HepG2 (cell line): ENCODE data around the gene RASSF7. TPM values are rescaled to one million over a fixed set of nuclear protein-coding genes. Genes with fewer than 3 reads are reported as not detected.
A peak's percentile ranks its signal among the peaks of the same experiment; 100 is the strongest.

Source experiments
- ATAC-seq: fragments of 200-7000 bp; cut with Tn5 transposase; 3 replicates; pipeline ENCODE4 v1.9.1; 2020; ENCODE audit warnings: mild to moderate bottlenecking, moderate library complexity
- BruUV-seq: library from RNA; stranded (reverse); fragments of 400-500 nt; replicated peaks from 2 replicates; lab custom pipeline; 2021; lab: Mats Ljungman, UMichigan
- CTCF ChIA-PET: fragments of 300-600 bp; formaldehyde crosslinking; extraction: SDS; loops from one replicate; lab custom pipeline; 2021; ENCODE audit warnings: low total read pairs, inconsistent platforms, low intra/inter-chr PET ratio; lab: Yijun Ruan, JAX
- POLR2A ChIA-PET: fragments of 350-600 bp; sonication (Branson Sonifier 250); formaldehyde crosslinking; loops from one replicate; lab custom pipeline; 2020; ENCODE audit warnings: antibody characterized with exemption, inconsistent platforms; lab: Yijun Ruan, JAX
- DNase-seq: peaks from one replicate; pipeline ENCODE4 v3.0.0-alpha.2; 2015; ENCODE audit warnings: low spot score
- FAIRE-seq: peaks from 3 replicates; lab custom pipeline; 2011; peaks lifted over from hg19 to GRCh38; lab: Jason Lieb, UNC
- H2AFZ ChIP-seq: one replicate; pipeline ENCODE4 v1.6.1; 2011; ENCODE audit warnings: low read length, inconsistent platforms
- H3K27ac ChIP-seq: fragments of 300-600 bp; 3 replicates; pipeline ENCODE4 v1.8.0; 2011; ENCODE audit warnings: mixed run types, mild to moderate bottlenecking, mixed read lengths, low read length, inconsistent platforms; ENCODE audit not compliant: insufficient read depth; ENCODE audit errors: extremely low read length
- H3K27me3 ChIP-seq, 2 experiments: fragments of 200-600 bp in 1 of 2; 2 replicates in 1 of 2; 3 replicates in 1 of 2; pipeline versions ENCODE4 v1.6.0 to v1.8.0; 2011; ENCODE audit warnings: low read length in 2 of 2, mild to moderate bottlenecking in 2 of 2, moderate library complexity in 2 of 2, inconsistent platforms in 1 of 2; ENCODE audit not compliant: insufficient read depth in 2 of 2, control insufficient read depth in 1 of 2
- H3K36me3 ChIP-seq, 2 experiments: fragments of 200-600 bp in 1 of 2; replicated peaks in 1 of 2; 2 replicates in 1 of 2; 3 replicates in 1 of 2; pipeline versions ENCODE4 v1.5.1 to v1.8.0; 2011; ENCODE audit warnings: low read length in 2 of 2, inconsistent platforms in 1 of 2; ENCODE audit not compliant: insufficient read depth in 2 of 2, control insufficient read depth in 1 of 2
- H3K4me1 ChIP-seq: 2 replicates; pipeline ENCODE4 v1.5.1; 2012; ENCODE audit warnings: low read length, inconsistent platforms; ENCODE audit not compliant: insufficient read depth
- H3K4me2 ChIP-seq: 2 replicates; pipeline ENCODE4 v1.6.0; 2011; ENCODE audit warnings: low read depth, low read length, inconsistent platforms
- H3K4me3 ChIP-seq, 3 experiments: fragments of 200-600 bp in 1 of 3; sonication (generic), shearing (Covaris generic) in 1 of 3; replicated peaks in 1 of 3; 2 replicates each; pipeline ENCODE4 v1.5.1; 2011 to 2016; ENCODE audit warnings: low read length in 3 of 3, inconsistent platforms in 2 of 3, low read depth in 2 of 3, mild to moderate bottlenecking in 2 of 3, control low read depth in 1 of 3, mixed read lengths in 1 of 3; ENCODE audit not compliant: insufficient read depth in 1 of 3
- H3K79me2 ChIP-seq: one replicate; pipeline ENCODE4 v1.6.1; 2011; ENCODE audit warnings: low read length, inconsistent platforms; ENCODE audit not compliant: insufficient read depth
- H3K9ac ChIP-seq: 2 replicates; pipeline ENCODE4 v1.6.0; 2011; ENCODE audit warnings: mild to moderate bottlenecking, low read depth, low read length, inconsistent platforms; ENCODE audit not compliant: insufficient read depth
- H3K9me3 ChIP-seq: 2 replicates; pipeline ENCODE4 v1.5.1; 2012; ENCODE audit warnings: mild to moderate bottlenecking, low read length
- H4K20me1 ChIP-seq: 2 replicates; pipeline ENCODE4 v1.6.0; 2011; ENCODE audit warnings: inconsistent platforms, mild to moderate bottlenecking, low read length, moderate library complexity; ENCODE audit not compliant: insufficient read depth
- ATF7 ChIP-seq, 2 experiments: fragments of 450-650 bp in 1 of 2; sonication (generic) in 1 of 2; formaldehyde crosslinking in 1 of 2; IDR thresholded peaks; 2 replicates each; pipeline versions ENCODE4 v1.4.0 to v1.6.1; 2016 to 2020; ENCODE audit warnings: antibody characterized with exemption in 1 of 2, mild to moderate bottlenecking in 1 of 2, missing genetic modification reagents in 1 of 2
- CEBPG ChIP-seq: IDR thresholded peaks from 2 replicates; pipeline ENCODE4 v1.6.1; 2016
- DNMT3B ChIP-seq: conservative IDR thresholded peaks from 2 replicates; pipeline ENCODE4 v1.6.1; 2016; ENCODE audit warnings: missing biosample characterization, control low read depth
- ETV6 ChIP-seq: sonication (generic); formaldehyde crosslinking; conservative IDR thresholded peaks from 2 replicates; pipeline ENCODE4 v1.4.0; 2020; ENCODE audit warnings: missing genetic modification reagents
- HMGA1 ChIP-seq: sonication (generic); formaldehyde crosslinking; conservative IDR thresholded peaks from 2 replicates; pipeline ENCODE4 v1.4.0; 2020; ENCODE audit warnings: missing genetic modification reagents
- IRF9 ChIP-seq: sonication (generic); formaldehyde crosslinking; IDR thresholded peaks from 2 replicates; pipeline ENCODE4 v1.8.0; 2022; ENCODE audit warnings: missing genetic modification reagents, mild to moderate bottlenecking, borderline replicate concordance
- MNT ChIP-seq: fragments of 450-650 bp; IDR thresholded peaks from 2 replicates; pipeline ENCODE4 v1.6.1; 2016
- NKX3-1 ChIP-seq: sonication (generic); formaldehyde crosslinking; IDR thresholded peaks from 2 replicates; pipeline ENCODE4 v1.5.0; 2020; ENCODE audit warnings: missing genetic modification reagents
- SMYD3 ChIP-seq: sonication (generic); formaldehyde crosslinking; IDR thresholded peaks from 2 replicates; pipeline ENCODE4 v1.8.1; 2023; ENCODE audit warnings: mild to moderate bottlenecking, missing genetic modification reagents
- YEATS4 ChIP-seq: sonication (generic); formaldehyde crosslinking; IDR thresholded peaks from 2 replicates; pipeline ENCODE4 v1.4.0; 2020; ENCODE audit warnings: missing genetic modification reagents, borderline replicate concordance
- ZBTB37 ChIP-seq: sonication (generic); formaldehyde crosslinking; IDR thresholded peaks from 2 replicates; pipeline ENCODE4 v1.4.0; 2020; ENCODE audit warnings: mild to moderate bottlenecking, missing genetic modification reagents
- ZMAT3 ChIP-seq: sonication (generic); formaldehyde crosslinking; conservative IDR thresholded peaks from 2 replicates; pipeline ENCODE4 v1.7.0; 2021; ENCODE audit warnings: missing genetic modification reagents
- ZNF280B ChIP-seq: sonication (generic); formaldehyde crosslinking; IDR thresholded peaks from 2 replicates; pipeline ENCODE4 v1.5.0; 2020; ENCODE audit warnings: missing genetic modification reagents, mild to moderate bottlenecking, borderline replicate concordance
- ZNF343 ChIP-seq: sonication (generic); formaldehyde crosslinking; IDR thresholded peaks from 2 replicates; pipeline ENCODE4 v1.4.0; 2020; ENCODE audit warnings: mild to moderate bottlenecking, missing genetic modification reagents
- ZNF431 ChIP-seq: sonication (generic); formaldehyde crosslinking; IDR thresholded peaks from 2 replicates; pipeline ENCODE4 v1.9.0; 2022; ENCODE audit warnings: missing genetic modification reagents, low read depth, mild to moderate bottlenecking, borderline replicate concordance
- ZNF703 ChIP-seq: sonication (generic); formaldehyde crosslinking; IDR thresholded peaks from 2 replicates; pipeline ENCODE4 v1.5.1; 2020; ENCODE audit warnings: missing genetic modification reagents, mild to moderate bottlenecking, moderate library complexity, borderline replicate concordance
- ZNF709 ChIP-seq: sonication (generic); formaldehyde crosslinking; IDR thresholded peaks from 2 replicates; pipeline ENCODE4 v1.5.0; 2020; ENCODE audit warnings: mild to moderate bottlenecking, missing genetic modification reagents
- ZNF790 ChIP-seq: sonication (generic); formaldehyde crosslinking; IDR thresholded peaks from 2 replicates; pipeline ENCODE4 v1.8.0; 2022; ENCODE audit warnings: missing genetic modification reagents, mild to moderate bottlenecking, borderline replicate concordance
- WGBS: methylation state at CpG from one replicate; pipeline ENCODE4 v1.1.6; 2017; ENCODE audit warnings: low lambda C conversion rate; 5-methylcytosine and 5-hydroxymethylcytosine counted together
- in situ Hi-C: cut with HindIII; loops from 2 replicates; pipeline ENCODE4 v1.10.0; 2017; ENCODE audit warnings: low pct_unique_long_range_greater_than_20kb; ENCODE audit not compliant: extremely low pct_ligation_motif_present
- intact Hi-C: fragments of 100-400 bp; cut with micrococcal nuclease; formaldehyde crosslinking; loops from one replicate; pipeline ENCODE4 v1.10.0; 2022; ENCODE audit not compliant: unreplicated experiment
- polyA plus RNA-seq, 8 experiments: library from polyadenylated mRNA; depleted of rRNA in 3 of 8; stranded (reverse) in 7 of 8; unstranded in 1 of 8; fragments of >200 nt; fragmentation: Illumina TruSeq in 4 of 8; extraction: Trizol in 4 of 8; gene quantifications; 2 replicates each; pipeline versions ENCODE4 v1.2.1 to v1.2.3, GENCODE V29; 2011 to 2016; ENCODE audit warnings: low read depth in 4 of 8, missing spikeins in 1 of 8, mixed read lengths in 1 of 8; ENCODE audit not compliant: insufficient read depth in 1 of 8
- total RNA-seq, 5 experiments: library from RNA; depleted of rRNA; stranded (reverse); fragments of >200 nt; fragmentation: Illumina TruSeq; extraction: Trizol; gene quantifications; 2 replicates each; pipeline ENCODE4 v1.2.3, GENCODE V29; 2016; ENCODE audit warnings: low read depth in 1 of 5

The RASSF7 gene
- total and polyA plus RNA-seq, 2 of the 13 experiments (the other 11 are each of a cell fraction or from before 2014, with no cell fraction given), result 20.2 to 28.6 TPM

- H3K4me2 ChIP-seq, result no peak overlapping the region
- no peaks in the 10 kb centered on the region; the same call in 1 of the 2 replicates for H4K20me1 ChIP-seq
- H3K36me3 ChIP-seq, result peaks cover 10 to 19% of the 10 kb centered on the region in 2 experiments; a peak in 4 of 5 replicates
- 64% methylated on average over 5 of the region's 29 CpGs for WGBS
- H3K27ac ChIP-seq, result no peak overlapping the region
- DNase-seq (no peak), ATAC-seq (peak; percentile 17), FAIRE-seq (no peak)
- BruUV-seq, result no TSS peak
- H3K4me1 ChIP-seq, result peaks cover 16% of the 10 kb centered on the region
- intact Hi-C loops, result no loop called here
- ChIA-PET CTCF (no interaction called here), POLR2A (no interaction called here)
- H2AFZ ChIP-seq, result no peak overlapping the region
- 0 out of 5 replicates have a peak, but pooled peaks cover 0 to 1% of the 10 kb centered on the region in 2 experiments for H3K27me3 ChIP-seq
- in situ Hi-C loops, result no loop called here
- no peak overlapping the region for H3K4me3 ChIP-seq
- no peak overlapping the region for H3K9ac ChIP-seq
- H3K79me2 ChIP-seq, result no peaks in the 10 kb centered on the region
- H3K9me3 ChIP-seq, result no peaks in the 10 kb centered on the region
- no peak for TF ChIP-seq ETV6 (CRISPR knock-in tag)
- no peak for TF ChIP-seq HMGA1 (CRISPR knock-in tag)
- TF ChIP-seq YEATS4, result no peak
- TF ChIP-seq MNT, result peak; percentile 87
- no peak for TF ChIP-seq IRF9 (CRISPR knock-in tag)
- TF ChIP-seq ZNF709 (CRISPR knock-in tag), result no peak
- no peak for TF ChIP-seq CEBPG (CRISPR knock-in tag)
- TF ChIP-seq ATF7 (IDR thresholded peaks at IDR 0.05), result peak; percentile 85
- no peak for TF ChIP-seq ATF7 (CRISPR knock-in tag; IDR thresholded peaks at IDR 0.05)
- TF ChIP-seq ZBTB37, result no peak
- TF ChIP-seq ZNF431 (CRISPR knock-in tag), result no peak
- no peak for TF ChIP-seq NKX3-1 (CRISPR knock-in tag)
- TF ChIP-seq DNMT3B, result no peak
- no peak for TF ChIP-seq ZMAT3 (CRISPR knock-in tag)
- TF ChIP-seq ZNF790 (CRISPR knock-in tag), result no peak
- no peak for TF ChIP-seq ZNF343 (CRISPR knock-in tag)
- TF ChIP-seq SMYD3, result no peak
- 0 out of 2 replicates have a peak, but pooled peaks have one; percentile 14 for TF ChIP-seq ZNF280B (CRISPR knock-in tag)
- no peak for TF ChIP-seq ZNF703 (CRISPR knock-in tag)
Measured at GRCh38 chr11:528815-529727, 31.7 kb upstream of the RASSF7 start.
